GM19452 (cell line): ENCODE data around the gene SCAMP2.

Experiments used
- ATAC-seq: cut with Tn5 transposase; IDR thresholded peaks from one replicate; pipeline ENCODE4 v1.9.1; 2021; ENCODE audit not compliant: unreplicated experiment

SCAMP2 gene

DNA sequence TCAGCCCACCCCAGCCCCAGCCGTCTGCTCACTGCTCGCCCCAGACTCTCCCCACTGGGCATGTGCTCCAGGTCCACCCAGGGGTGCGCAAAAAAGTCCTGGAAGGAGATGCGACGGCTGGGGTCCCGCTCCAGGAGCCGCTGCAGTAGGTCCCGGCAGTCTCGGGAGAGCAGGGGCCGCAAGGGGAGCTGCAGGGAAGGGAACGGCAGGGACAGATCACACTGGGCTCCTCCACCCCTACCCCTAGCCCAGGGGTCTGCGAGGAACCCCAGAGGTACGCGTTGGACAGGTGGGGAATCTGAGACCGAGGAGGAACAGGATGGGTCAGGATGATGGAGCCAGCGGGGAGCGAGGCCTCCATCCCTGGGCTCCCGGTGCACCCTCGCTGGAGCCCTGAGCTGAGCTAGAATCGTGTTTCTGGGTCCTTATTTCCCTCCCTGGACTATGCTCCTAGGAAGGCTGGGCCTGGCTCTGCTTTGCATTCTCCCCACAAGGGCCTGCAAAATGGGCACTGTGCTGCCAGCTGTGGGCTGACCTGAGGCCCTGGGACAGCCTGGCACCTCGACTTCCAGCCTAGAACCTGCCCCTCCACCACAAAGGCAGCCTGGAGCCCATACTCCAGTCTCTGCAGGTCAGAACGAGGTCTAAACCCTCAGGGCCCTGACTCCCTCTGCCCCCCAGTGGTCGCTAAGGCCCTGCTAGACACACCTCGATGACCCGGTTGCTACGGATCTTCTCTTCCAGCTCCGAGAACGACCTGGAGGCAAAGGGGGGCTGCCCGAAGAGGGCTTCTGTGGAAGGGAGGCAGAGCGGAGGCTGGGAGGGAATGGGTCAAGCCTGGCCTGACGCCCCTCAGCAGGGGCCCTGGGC, 33.4 kb downstream of the SCAMP2 start:
- no peak for ATAC-seq

DNA sequence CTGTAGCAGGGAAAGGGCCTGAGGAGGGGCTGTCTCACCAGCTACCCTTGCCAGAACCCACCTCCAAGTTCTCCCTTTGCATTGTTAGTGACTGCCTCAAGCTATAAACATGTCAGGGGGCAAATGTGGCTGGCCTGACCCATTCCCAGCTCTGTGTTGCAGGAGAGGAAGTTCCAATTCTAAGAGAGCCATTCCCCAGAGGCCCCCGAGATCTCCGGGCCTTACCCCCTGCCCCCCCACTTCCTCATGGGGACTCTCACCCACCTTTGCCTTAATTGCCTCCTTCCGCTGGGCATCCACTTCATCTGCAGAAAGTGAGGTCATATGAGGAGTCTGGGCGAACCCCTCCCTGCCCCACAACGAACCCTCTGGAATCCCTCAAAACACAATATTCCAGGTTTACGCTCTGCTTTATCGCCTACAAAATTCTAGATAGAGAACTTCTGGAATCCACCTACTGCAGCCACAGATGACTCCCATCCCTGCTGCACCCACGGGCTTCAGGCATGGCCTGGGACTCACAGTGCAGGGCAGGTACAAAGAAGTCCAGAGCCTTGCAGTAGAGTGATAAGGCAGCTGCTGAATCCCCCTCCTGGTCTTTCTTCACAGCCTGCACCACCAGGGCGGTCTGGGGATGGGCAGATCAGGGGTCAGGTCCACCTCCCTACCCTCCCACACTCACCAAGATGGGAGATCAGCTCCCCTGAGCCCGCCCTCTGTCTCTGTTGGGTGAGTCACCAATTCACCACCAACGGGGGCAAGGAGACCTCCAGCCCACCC, 34.2 kb downstream of the SCAMP2 start:
- no peak for ATAC-seq

DNA sequence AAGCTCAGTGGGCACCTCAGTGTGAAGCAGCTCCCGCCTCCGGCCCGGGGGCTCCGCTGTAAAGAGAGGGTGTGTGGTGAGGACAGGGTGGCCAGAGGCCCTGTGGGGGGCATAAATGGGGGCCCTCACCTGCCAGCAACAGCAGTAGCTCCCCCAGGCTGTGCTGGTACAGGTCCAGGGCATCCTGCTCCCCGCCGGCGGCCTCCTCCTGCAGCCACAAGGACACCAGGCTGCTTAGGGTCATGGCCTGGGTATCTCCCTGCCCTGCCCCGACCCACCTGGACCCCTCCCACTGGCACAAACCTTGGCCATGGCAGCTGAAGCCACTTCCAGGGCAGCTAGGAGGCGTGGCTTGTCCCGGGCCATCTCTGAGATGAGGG, 35.0 kb downstream of the SCAMP2 start:
- ATAC-seq = no peak

DNA sequence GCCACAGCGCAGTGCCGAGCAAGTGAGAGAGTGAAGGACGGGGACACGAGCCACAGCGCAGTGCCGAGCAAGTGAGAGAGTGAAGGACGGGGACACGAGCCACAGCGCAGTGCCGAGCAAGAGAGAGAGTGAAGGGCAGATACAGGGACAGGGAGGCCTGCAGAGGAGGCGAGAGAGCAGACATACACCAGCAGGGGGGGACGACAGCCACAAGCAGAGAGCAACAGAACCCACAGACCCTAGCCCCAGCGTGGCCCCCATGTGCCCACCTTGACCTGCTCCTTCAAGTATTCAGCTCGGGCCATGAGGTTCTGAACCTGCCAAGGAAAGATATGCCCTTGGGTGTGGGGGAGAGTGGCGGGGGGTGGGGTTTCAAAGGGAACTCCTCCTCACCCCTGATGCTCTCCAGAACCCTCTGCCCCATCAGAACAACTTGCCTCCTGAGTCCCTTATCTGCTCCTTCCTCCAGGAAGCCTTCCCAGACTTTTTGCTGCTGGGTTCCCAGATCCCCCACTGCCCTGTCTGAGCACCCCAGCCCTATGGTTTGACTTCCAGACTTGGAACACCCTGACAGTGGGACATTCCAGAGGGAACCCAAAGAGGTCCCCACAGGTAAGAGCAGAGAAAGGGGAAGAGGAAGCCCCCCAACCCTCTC, 35.6 kb downstream of the SCAMP2 start:
- no peak for ATAC-seq

DNA sequence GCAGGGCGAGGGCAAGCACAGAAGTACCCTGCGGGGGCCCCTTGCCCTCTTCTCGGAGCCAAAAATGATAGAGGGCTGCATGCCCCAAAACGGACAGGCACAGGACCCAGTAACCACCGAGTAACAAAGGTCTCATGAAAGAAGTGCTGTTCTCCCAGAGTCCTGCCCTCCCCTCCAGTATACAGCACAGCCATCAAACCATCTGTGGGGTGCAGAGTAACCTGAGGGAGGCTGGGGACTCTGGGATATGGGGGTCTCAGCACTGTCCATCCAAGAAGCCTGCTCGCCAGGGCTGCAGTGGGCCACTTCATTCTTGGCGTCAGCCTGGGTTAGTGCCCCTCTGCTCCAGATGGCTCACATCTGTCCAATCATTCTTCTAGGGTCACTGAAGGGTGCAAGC, 36.3 kb downstream of the SCAMP2 start:
- no peak for ATAC-seq

DNA sequence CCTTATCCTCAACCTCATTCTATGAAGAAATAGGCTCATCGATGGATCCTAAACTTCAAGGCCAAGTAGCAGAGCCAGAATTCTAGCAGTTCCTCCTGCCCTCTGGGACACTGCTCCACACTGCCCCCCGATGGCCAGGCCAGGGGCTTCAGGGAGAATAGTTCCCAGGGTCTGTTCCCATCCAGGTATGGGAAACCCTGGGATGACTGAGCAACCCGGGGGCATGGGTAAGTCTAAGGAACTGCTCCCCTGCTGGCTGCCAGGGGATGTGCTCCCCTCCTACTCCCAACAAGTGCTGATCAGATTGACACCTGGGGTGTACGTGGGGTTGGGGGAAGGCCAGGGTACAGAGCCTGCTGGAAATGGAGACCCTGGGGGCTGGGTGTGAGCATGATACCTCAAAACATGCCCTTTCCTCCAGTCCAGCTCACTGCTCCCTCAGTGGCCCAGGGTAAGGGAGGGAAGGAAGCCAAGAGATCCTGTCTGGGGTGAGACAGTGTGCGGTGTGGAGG, 37.8 kb downstream of the SCAMP2 start:
- ATAC-seq = no peak

DNA sequence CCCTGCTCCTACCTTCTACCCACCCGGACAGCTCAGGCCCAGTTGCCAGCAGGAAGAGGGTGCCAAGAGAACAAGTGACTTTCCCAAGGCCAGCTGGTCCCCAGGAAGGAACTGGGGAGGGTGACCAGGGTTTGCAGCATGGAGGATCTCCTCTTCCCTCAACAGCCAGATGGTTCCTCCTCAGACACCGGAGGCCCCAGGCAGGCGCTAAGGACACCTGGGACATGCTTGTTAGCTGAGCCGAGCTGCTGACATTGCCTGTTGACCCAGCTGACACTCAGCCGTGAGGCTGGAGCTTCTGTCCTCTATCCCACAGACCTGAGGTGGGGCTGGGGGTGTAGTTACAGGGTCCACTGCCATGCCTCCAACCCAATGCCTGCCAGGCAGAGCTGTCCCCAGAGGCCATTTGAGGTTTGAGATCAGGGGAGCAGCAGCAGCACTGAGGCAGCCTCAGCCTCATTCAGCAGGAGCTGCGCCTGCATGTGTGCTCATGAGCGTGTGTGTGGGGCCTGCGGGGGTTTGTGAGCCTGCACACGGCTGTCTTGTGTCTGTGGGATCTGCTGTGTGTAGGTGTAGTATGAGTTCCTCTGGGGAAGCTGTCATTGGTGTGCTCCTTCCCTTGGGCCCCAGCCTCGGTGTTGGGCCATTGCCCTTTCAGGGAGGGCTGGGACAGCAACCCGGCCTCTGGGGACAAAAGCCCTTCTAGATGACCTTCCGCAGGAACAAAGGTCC, 39.6 kb downstream of the SCAMP2 start:
- ATAC-seq = no peak

DNA sequence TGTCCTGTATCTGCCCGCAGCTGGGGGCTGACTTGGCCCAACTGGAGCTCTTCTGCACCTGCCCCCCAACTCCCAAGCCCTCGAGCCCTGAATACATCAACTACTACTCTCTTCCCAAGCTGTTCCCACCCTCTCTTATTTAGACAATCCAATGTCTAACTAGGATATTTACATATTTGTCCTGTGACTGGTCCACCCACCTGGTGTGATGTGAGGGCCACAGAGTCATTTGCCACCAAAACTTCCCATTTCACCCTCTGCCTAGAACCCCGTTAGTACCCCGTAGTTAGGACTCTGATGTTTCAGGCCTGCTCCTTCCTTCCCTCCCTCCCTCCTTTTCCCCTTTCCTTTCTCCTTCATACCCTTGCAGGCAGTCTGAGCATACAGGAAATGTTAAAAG, 40.3 kb downstream of the SCAMP2 start:
- ATAC-seq = no peak

DNA sequence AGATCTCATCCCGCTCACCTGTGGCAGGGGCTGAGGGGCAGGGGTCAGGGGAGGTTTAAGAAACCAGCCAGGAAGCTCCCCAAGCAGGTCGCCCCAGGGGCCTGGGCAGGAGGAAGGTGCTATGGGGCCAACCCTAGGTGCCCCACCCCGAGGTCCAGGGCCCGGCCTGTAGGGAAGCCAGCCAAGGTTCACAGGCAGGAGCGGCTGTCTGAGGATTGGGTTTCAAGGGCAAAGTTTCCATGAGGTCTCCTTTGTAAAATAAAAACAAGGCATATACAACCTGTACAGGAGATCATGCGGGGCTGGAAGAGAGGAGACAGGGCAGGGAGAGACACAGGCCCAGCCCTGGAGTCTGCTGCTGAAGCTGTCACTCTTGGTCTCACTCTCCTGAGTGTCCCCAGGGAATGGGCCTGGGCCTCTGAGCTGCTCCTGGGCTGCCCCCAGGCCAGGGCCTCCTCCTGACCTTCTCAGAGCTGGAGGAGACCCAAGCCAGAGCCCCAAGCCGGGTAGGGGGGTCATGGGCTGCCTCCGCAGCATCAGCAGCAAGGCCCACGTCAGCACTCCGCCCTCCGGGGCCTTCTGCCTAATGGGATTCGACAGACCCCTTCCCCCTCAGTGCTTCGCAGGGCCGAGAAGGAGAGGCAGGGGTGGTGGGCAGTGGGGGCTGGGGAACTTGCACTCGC, 41.2 kb downstream of the SCAMP2 start:
- no peak for ATAC-seq

DNA sequence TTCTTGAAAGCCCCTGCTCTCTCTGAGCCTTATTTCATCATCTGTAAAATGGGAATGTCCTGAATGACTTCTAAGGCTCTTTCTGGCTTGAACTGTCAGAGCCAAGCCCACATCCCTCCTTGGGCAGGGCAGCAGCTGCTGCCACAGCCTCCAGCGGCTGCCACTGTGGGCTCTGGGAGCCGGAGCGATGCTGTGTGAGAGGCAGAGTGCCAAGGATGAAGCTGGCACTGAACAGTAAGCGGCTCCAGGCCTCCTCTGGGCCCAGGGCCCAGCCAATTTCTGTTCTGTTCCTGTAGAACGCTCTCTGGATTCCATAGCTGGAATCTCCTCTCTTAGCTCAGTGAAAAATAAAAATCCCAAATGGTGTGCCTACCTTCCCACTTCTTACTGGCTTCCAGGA, 42.3 kb downstream of the SCAMP2 start:
- ATAC-seq = no peak

DNA sequence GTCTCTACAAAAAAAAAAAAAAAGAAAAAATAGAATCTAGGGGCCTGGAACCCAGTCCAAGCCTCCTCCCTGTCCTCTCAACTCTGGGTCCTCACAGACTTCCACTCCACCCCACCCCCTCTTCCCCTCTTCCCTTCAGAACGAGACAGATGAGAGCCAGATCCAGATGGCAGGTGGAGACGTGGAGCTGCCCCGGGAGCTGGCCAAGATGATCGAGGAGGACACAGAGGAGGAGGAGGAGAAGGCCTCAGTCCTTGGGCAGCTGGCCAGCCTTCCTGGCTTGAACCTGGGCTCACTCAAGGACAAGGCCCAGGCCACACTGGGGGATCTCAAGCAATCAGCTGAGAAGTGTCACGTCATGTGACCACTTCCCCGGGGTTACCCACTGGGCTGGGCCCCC, 43.2 kb downstream of the SCAMP2 start:
- ATAC-seq = no peak

DNA sequence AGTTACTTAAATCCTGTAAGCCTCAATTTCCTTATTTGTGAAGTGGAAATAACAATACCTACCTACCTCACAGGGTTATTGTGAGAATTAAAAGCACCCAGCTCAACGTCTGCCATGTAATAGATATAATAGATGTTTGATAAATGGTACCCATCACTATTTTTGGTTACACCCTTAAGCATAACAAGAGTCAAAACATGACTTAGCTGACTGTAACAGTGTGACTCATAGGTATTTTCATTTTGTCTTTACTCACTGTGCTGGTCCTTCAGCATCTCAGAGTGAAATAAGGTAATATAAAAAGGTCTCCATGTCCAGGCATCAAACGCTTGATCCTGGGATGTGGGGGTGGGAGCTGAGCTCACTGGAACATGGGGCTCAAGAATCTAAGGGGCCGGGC, 43.7 kb downstream of the SCAMP2 start:
- ATAC-seq = no peak

DNA sequence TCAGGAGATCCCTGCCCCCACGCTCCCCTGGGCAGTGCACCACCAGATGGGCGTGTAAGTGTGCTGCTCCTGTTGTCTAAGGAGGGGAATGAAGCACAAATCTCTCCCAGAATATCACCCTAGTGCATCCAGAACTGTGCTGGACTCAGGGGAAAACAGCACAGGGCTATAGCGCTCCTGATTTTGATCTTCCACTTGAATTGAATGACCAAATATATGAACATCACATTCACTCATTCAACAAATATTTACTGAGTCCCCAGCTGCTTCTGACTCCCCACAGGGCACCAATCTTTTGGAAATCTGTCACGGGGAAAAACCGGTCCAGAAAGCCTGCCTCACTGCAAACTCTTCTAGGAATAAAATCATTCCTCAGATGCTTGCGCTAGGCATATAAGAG, 44.3 kb downstream of the SCAMP2 start:
- no peak for ATAC-seq

DNA sequence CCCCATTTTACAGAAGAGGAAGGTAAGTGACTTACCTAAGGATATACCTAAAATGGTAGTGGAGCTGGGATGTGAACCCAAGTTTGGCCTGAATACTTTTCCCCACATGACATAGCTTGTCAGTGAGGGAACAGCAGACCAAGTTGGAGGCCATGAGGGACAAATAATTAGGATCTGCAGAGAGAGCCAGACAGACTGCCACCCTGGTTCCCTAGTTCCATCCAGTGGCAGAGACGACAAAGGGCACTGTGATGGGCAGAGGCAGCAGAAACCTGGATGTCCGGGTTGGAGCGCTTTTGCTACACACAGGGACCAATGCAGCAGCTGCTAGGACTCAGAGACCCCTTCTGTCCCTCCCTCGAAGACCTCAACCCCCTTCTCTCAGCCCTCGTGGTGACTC, 45.6 kb downstream of the SCAMP2 start:
- ATAC-seq = no peak

DNA sequence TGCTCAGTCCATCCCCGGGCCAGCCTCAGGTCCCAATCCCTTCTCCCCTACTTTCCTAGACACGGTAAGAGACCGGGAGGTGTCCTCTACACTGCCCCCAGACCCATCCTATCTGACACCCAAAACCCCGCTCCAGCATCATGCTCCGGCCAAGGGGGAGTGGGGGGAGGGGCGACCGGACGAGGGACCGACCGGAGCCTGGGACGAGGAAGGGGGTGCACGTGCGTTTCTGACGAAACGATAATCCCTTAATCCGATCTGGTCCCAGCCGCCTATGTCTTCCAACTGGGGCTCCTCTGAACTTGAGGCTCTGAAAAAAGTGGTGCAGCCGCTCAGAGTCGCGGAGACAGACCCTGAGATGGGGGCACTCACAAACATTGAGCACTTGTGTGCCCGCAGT, 46.2 kb downstream of the SCAMP2 start:
- no peak for ATAC-seq

DNA sequence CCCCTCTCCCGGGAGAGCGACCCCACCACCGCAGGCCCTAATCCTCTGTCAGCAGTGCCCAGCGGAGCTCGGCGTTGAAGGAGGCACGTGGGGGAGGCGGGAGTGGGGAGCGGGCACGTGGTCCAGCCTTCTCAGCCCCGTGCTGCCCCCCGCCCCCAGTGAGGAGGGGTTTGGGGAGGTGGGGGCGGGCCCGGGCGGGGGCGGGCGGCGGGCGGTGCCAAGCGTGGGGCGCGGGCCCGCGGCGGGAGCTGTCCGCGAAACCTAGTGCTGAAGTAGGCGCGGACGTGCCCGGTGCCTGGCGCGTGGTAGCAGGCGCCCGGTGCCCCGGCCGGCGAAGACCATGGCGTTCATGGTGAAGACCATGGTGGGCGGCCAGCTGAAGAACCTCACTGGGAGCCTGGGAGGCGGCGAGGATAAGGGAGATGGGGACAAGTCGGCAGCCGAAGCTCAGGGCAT, 46.8 kb downstream of the SCAMP2 start, which contains the start of gene CPLX3:
Gene CPLX3, plus strand, starts transcription at position 264 of the 456 bp plus-strand sequence. Its CDS starts 77 bp downstream, at position 341.
- no peak for ATAC-seq

DNA sequence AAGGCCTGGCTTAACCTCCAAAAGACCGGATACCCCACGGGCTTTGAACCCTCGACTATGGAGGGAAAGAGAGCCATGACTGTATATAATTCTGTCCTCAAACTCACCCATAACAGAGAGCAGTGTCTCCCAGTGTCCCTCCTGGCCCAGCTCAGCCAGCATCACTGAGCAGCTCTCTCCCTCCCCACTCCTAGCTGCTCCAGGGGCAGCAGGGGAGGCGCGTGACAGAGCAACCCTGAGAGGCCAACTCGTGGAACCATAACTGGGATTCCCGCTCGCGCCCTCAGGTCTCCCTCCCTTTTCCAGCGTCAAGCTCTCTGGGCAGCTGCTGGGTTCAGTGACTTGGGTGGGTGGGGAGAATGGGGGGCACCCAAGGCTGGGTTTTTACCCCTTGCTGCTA, 47.3 kb downstream of the SCAMP2 start:
- ATAC-seq = no peak

DNA sequence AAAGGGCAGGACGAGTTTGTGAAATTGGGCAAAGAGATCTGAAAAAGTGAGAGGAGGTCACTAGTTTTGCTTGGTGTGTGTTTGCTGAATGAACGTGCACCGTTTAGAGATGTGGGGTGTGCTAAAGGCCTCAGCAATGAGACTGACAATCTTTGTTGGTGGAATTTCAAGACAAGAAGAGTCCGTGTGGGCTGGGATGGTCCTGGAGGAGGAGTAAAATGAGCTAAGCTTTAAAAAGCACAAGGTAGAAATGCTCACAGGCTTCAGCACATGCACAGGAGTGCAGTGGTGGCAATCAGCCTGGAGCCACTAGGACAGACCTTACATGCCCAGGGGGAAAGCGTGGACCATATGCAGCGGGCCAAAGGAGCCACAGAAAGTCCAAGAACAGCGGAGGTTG, 48.2 kb downstream of the SCAMP2 start:
- ATAC-seq = no peak

DNA sequence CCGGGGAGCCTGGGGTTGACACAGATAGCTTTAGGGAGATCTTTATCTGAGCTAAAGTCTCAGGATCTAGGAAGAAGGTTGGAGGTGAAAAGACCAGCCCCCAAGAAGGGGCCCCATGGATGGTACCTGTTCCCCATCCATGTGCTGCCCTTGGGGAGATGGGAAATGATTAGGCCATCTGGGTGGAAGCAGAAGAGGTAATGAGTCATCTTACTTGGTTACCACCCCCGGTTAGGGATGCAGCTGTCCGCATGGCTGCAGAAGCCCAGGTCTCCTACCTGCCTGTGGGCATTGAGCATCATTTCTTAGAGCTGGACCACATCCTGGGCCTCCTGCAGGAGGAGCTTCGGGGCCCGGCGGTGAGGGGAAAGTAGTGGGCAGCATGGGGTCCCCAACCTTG, 49.8 kb downstream of the SCAMP2 start:
- ATAC-seq = no peak

DNA sequence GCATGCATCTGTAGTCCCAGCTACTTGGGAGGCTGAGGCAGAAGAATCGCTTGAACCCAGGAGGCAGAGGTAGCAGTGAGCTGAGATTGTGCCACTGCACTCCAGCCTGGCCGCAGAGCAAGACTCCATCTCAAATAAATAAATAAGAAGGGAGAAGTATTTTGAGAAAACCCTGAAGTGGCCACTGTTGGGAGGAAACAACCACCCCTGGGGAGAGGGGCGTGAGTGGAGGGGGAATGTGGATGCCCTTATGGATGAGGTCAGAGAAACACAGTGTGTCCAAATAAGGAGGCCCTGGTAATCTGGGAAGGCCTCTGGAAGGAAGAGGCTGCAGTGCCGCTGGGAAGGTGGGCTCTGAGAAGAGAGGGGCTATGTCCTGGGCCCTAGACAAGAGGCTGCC, 50.9 kb downstream of the SCAMP2 start:
- ATAC-seq = no peak
